ENCODE data around the gene HOXA9. TPM values are rescaled to one million over a fixed set of nuclear protein-coding genes. Genes with fewer than 3 reads are reported as not detected.

The HOXA9 gene
- total RNA-seq, 1 donor = 105 TPM

DNA sequence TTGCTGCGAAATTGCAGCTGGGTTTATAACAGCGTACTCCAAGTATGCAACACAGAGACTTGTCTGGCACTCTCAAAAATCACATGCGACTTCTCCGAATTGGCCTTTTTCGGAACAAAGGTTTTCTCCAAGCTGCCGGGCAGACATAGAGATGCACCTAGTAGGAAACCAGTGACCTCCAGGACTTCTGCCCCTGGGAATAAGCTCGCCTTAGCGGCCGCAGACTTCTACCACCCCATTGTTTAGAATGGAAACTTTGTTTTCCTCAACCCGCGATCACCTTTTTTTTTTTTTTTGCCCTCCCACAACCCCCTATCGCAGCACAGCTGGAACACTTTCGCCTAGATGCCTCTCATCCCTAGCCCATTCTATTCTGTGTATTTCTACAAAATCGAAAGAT lies 13.7 kb upstream of the HOXA9 start:
- DNase-seq (ENCODE audit: low read depth in 2 of 3, low spot score in 2 of 3) = no peak

- no peak for DNase-seq (ENCODE audit: low read depth in 2 of 3, low spot score in 2 of 3)
These were observed 13.0 kb upstream of the HOXA9 start for GRCh38 chr7:27178366-27178765.

- no peak for DNase-seq (ENCODE audit: low read depth in 2 of 3, low spot score in 2 of 3)
These were observed 12.5 kb upstream of the HOXA9 start for GRCh38 chr7:27177795-27178320.

DNA sequence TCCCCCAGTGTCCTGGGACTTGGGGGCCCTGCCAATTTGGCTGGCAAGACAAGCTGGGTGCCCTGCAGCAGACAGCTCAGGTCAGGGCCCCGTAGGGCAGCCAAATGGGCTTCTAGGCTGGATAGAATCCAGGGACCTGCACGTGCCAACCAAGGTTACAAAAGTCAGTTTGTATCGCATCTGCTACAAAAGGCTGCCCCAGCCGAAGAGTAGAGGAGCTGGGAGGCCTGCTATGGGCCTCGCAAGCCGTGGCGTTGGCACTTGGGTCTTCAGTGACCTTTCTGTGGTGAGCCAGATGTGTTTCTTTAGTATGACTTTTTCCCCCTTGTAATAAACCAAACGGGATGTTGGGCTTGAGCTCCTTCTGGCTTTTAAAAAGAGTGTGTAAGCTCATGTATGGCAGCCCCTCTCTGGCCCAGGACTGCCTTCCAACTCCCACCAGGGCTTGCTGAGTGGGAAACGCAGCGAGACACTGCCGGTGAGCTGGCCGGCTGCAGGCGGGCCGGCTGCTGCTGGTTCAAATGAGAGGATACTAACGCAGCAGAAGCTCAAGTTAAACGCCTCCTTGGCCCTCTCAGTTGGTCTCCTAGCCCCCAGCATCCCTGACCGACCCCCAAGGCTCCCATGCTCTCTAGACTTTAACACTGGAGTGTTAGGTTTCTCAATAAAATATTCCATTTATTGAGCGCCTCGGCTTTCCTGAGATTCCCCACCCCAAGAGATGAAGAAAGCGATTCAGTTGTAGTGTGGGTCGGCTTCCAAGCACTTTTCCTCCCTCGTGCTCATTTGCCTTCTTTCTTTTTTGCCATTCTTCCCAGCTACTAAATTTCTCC lies 11.8 kb upstream of the HOXA9 start:
- no peak for DNase-seq (ENCODE audit: low read depth in 2 of 3, low spot score in 2 of 3)

GRCh38 chr7:27176524-27176845 lies 11.1 kb upstream of the HOXA9 start:
- no peak for DNase-seq (ENCODE audit: low read depth in 2 of 3, low spot score in 2 of 3)

DNA sequence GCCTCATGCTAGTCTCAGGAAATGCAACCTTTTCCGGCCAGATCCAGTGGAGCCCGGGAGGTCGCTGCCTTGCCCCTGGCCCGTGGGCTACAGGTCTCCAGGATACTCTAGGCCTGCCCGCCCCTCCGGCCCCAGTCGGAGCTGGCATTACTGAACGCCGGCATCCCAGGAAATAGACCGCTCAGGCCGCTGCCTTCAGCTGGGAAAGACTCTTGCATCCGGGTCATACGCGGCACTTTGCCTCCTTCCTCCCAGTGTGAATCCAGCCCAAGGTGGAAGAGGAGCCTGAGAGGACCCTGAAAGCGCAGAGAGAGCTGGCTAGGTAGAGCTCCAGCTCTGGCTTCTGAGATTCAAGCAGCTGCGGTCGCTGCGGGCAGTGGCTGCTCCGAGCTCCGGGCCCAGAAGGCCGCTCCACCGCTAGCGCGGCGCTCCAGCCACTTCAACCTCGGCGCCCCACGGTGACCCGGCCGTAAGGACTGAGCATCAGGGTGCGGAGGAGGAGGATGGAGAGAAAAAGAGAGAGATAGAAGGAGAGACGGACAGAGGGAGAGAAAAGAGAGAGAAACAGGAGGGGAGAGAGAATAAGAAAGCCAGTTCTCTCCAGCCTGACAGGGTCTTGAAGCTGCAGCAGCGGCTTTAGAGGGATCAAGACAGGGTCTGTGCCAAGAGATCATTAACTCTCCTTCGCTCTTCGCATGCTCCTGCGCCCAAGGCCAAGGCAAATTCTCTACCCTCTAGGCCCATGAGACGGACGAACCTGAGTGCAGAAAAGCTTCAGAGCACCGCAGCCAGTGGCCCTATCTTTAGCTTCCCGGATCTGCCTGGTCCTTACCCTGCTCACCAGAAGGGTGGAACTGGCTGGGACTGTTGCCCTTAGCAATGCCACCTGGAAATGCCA lies 10.5 kb upstream of the HOXA9 start:
- DNase-seq (ENCODE audit: low read depth in 2 of 3, low spot score in 2 of 3) = no peak

- DNase-seq (ENCODE audit: low read depth in 2 of 3, low spot score in 2 of 3) = no peak
These were observed 9.7 kb upstream of the HOXA9 start for GRCh38 chr7:27174874-27175625.

DNA sequence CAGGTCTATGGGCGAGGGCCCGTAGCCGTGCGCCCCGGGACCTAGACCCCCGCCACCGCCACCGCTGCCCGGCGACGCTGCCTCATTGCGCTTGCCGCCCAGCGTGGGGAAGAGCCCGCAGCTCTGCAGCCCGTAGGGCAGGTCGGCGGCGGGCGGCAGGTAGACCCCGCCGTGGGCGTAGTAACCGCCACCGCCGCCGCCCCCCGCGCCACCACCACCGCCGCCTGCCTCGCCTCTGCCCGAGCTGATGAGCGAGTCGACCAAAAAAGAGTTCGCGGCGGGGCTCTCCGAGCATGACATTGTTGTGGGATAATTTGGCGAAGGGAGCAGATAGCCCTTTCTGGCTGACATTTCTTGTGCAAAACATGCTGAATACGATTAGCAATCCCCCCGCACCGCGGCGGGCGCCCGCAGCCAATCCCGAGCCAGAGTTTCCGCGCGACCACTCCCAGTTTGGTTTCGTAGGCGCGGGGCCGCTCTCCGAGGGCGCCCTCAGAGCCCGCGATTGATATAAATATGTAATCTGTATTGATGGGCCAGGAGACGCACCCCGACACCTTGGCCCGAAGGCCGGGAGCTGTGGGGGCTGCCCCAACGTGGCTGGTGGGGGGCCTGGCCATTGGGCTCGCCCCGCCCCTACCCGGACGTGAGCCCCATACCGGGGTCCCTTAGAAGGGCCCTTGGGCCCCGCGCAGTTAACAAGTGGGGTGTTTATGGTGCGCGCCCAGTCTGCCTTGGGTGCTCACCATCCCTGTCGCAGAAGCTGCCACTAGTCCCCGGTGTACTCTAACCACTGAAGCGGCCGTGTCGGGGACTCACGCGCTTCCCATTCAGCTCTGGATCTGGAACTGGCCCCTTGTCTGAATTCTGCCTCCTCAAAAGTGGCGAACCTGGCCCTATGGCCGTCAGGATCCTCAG lies 8.9 kb upstream of the HOXA9 start, which contains the start of gene HOXA10:
TSS of gene HOXA10 (minus strand) at position 365 of the 918 bp plus-strand sequence. CDS start at position 351, 14 bp downstream.
- peak in 2 of 3 donors; percentile 45 to 62 for DNase-seq (ENCODE audit: low read depth in 2 of 3, low spot score in 2 of 3)

DNA sequence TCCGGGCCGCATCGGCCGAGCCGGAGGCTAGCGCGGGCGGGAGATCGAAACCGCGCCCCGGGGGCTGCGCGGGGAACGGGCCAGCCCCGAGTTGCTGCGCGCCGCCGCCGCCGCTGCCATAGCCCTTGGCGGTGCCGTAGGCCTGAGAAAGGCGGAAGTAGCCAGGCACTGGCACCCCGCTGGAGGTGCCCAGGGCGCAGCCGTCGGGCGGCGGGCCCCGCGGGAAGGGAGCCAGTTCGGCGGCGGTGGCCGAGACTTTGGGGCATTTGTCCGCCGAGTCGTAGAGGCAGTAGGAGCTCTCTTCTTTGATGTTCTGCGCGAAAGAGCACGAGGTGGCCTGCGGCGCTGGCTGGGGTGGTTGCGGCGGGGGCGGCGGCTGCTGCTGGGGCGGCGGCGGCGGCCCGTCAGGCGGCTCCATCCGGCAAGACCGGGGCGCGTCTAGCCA lies 8.2 kb upstream of the HOXA9 start:
- DNase-seq (ENCODE audit: low read depth in 2 of 3, low spot score in 2 of 3) = peak in 1 of 3 donors; percentile 71

GRCh38 chr7:27172823-27173510 lies 7.6 kb upstream of the HOXA9 start:
- no peak for DNase-seq (ENCODE audit: low read depth in 2 of 3, low spot score in 2 of 3)

- DNase-seq (ENCODE audit: low read depth in 2 of 3, low spot score in 2 of 3) = no peak
These were observed 7.0 kb upstream of the HOXA9 start for GRCh38 chr7:27172315-27172774.

- DNase-seq (ENCODE audit: low read depth in 2 of 3, low spot score in 2 of 3) = no peak
These were observed 6.4 kb upstream of the HOXA9 start for GRCh38 chr7:27171637-27172314.

GRCh38 chr7:27171325-27171636 lies 5.9 kb upstream of the HOXA9 start:
- no peak for DNase-seq (ENCODE audit: low read depth in 2 of 3, low spot score in 2 of 3)

- DNase-seq (ENCODE audit: low read depth in 2 of 3, low spot score in 2 of 3) = peak in 1 of 3 donors; percentile 39
These were observed 5.3 kb upstream of the HOXA9 start for GRCh38 chr7:27170426-27171324.

GRCh38 chr7:27169658-27170425 lies 4.5 kb upstream of the HOXA9 start:
- peak in 2 of 3 donors; percentile 33 to 61 for DNase-seq (ENCODE audit: low read depth in 2 of 3, low spot score in 2 of 3)

DNA sequence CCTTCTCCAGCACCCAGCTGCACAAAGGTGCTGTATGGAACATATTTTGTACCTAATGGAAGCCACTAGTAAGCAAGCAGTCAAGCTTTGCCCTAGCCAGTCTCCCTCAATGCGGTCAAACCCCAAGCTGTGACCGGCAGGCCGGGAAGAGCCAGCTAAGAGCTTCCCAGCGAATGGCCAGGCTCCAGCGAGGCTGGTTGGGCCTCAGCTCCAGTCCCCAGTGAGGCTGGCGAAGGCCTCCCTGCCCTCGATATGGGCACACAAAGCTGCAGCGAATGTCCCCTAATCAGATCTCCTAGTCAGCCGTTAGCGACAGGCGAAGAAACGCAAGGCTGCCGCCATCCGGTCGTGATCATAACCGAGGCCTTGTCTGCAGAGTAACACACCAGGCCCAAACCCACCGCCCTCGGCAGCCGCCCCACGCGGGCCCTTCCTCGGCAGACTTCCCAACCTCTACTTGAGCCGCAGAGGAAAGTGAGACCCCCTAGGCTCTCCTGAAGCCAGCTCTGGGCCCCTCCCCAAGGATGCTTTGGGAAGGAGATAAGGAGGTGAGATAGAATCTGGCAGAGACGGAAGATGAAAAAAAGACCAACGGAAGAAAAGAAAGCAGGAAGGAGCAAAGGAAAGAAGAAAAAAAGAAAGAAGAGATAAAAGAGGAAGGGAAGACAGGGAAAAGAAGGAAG lies 3.1 kb upstream of the HOXA9 start:
- peak in 2 of 3 donors; percentile 86 to 92 for DNase-seq (ENCODE audit: low read depth in 2 of 3, low spot score in 2 of 3)
